HG03175 (cell line): Measurements from ENCODE around the gene RGS1.
"Not testable (repeated sequence)": the region's sequence is repeated elsewhere in the genome, so short reads cannot be mapped to it uniquely, and the experiment has no call there.

Source experiments
- ATAC-seq: cut with Tn5 transposase; IDR thresholded peaks from one replicate; pipeline ENCODE4 v1.9.1; 2021; ENCODE audit warnings: mild to moderate bottlenecking, moderate library complexity; ENCODE audit not compliant: unreplicated experiment

RGS1 gene, protein sequence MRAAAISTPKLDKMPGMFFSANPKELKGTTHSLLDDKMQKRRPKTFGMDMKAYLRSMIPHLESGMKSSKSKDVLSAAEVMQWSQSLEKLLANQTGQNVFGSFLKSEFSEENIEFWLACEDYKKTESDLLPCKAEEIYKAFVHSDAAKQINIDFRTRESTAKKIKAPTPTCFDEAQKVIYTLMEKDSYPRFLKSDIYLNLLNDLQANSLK

DNA sequence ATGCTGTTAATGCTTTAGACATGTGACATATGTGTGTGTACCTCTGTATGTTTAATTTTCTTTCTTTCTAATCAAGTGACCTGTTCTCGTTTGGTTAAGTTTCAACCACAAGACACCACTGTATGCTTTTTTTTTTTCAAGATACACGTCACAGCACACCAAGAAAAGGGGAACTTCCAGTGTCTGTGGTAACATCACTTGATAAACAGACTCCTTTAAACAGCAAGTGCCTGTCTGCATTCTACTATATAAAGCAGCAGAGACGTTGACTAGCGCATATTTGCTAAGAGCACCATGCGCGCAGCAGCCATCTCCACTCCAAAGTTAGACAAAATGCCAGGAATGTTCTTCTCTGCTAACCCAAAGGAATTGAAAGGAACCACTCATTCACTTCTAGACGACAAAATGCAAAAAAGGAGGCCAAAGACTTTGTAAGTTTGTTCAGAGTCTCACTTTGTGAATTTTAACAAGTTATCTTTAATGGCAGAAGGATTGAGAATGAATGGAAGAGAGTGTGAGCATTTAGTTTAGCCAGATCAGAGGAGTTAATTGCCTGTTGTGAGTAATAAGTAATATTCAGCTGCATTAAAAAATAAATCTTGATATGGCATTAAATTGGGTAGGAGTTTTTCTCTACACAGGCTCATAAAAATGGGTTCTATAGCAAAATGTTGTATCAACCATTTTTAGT, at the start of gene RGS1:
Gene RGS1 (plus strand): TSS at position 275 of the 691 bp plus-strand sequence. CDS start 20 bp downstream, at position 295.
- ATAC-seq = peak; percentile 85

DNA sequence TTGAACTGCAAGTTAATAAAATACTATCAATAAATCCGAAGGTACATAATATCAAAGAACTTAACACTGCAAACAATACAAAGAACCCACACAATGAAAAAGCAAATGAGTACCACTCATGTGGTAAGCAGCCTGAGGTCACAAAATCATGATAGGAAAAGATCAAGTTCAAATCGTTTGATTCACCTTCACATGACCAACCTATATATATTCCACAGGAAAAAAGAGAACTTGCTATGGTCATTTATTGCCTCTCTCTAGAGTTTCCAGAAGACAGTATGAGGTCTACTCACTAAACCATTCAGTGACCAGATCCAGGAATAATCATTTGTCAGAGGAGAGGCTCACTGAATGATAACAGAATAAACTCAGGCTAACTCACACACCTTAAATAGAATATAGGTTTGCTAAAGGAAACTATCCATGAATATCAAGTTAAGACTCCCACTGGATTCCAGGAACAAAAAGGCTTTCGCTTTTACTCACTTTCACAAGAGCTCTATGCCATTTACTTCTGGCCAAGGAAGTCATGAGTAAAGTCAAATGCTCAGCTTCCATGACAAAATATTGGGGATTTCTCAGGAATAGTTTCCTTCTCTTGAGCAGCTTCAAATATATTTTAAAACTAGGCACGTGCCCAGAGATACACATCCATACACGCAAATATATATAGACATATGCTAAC, 48.3 kb upstream of the RGS1 start:
- ATAC-seq = no peak

DNA sequence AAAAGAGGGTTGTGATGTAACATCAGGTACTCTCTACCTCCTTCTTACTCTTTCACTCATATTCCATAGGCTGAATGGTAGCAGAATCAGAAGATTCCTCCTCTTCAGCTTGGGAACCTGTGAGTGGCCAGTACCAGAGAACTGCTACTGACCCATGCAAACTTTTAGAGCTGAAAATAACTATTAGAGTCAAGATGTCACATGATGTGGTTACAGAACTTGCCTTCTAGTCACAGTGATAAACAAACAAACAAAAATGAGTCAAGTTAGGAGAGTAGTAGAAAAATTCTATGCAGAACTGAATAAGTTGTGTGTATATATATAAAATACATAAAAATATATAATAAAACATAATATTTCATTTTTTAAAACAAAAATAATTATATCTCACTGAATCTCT, 47.6 kb upstream of the RGS1 start:
- no peak for ATAC-seq

DNA sequence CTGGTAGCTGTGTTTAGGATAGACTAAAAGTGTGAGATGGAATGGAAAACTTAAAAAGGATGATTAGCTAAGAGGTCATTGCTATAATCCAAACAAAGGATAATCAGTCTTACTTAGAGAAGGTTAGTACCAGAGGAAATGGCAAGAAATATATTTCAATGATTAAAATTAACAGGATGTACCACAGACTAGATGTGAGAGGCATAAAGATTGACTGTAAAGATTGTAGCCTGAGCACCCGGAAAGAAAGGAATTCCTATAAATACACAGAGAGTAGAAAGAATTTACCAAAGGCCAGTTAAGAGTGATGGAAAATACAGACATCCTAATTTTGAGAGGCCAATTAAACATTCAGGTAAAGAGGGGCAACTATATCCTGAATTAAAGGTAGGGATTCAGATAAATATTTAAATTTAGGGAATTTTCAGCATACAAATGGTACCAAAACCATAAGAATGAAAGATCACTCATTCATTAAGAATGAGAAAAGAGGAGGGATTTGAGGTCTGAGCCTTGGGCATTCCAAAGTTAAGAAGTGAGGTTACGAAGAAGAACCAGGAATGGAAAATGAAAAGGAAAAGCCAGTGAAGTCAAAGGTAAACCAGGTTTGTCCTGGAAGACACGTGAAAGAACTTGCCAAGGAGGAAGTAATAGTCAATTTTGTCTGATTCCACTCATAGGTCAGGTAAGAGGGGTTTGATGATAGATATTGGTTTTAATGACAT, 46.4 kb upstream of the RGS1 start:
- no peak for ATAC-seq

DNA sequence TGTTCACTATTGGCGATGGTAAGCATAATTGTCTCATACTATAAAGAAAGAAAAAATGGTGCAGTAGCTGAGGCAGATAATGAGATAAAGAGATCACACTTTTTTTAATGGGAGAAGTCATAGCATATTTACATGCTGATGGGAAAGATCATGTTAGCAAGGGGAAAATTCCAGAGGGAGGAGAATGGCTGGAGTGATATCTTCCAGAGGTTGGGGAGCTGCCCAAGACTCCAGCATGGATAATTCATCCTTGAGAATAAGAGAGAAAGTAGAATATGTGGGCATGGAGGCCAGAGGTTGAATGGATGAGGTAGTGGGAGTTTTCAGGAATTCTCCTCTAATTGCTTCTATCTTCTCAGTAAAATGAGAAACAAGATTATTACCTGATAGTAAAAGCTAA, 45.8 kb upstream of the RGS1 start:
- ATAC-seq = no peak

DNA sequence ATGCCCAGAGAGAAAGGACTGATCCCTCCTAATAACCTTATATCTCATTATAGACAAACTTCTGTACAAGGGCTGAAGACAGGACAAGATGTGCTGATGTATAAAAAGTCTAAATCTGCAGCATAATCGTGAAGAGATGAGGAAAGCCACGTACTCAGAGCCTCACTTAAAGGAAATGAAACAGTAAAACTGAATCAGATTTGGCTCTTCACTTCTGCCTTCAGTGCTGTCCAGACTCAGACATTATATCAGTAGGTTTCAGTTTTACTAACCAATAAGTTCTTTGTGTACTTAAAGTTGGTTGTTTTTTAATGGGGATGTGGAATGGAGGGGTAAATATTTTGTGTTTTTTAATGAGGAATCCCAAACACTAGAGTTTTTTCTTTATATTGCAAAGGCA, 45.3 kb upstream of the RGS1 start:
- ATAC-seq = peak; percentile 97

DNA sequence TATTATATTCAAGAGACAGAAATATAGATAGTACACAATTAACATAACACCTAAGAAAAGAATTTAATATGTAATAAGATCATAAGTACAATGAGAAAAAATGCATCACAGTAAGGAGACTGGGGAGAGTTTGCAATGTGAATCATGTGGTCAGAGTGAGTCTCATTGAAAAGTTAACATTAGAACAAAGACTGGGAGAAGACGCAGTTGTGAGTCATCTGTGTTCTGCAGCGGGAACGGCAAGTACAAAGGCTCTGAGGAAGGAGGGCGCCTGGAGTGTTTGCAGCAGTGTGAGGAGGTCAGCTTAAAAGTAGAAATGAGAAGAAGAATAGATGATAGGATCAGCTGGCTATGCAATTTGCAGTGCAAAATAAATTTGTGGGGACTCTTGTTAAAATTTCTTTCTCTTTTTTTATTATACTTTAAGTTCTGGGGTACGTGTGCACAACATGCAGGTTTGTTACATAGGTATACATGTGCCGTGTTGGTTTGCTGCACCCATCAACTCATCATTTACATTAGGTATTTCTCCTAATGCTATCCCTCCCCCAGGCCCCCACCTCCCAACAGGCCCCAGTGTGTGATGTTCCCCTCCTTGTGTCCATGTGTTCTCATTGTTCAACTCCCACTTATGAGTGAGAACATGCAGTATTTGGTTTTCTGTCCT, 44.4 kb upstream of the RGS1 start:
- not testable (repeated sequence) for ATAC-seq

DNA sequence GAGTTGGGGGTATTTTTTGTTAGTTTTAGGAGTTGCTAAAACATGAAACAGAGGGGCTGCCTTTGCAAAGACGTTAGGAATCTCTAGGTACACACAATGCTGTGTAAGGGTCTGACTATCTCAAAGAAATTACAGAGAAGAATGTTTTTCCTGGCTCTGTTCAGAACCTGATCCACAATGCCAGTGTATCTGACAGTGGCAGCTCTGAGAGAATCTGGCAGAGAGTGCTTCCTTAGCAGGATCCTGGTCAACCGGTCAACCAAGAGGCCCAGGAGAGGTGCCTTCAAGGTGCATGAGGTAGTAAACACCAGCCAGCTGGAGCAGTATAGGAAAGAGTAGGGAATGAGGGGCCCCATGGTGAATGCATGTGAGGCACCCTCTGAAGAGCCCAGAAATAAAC, 40.9 kb upstream of the RGS1 start:
- no peak for ATAC-seq

DNA sequence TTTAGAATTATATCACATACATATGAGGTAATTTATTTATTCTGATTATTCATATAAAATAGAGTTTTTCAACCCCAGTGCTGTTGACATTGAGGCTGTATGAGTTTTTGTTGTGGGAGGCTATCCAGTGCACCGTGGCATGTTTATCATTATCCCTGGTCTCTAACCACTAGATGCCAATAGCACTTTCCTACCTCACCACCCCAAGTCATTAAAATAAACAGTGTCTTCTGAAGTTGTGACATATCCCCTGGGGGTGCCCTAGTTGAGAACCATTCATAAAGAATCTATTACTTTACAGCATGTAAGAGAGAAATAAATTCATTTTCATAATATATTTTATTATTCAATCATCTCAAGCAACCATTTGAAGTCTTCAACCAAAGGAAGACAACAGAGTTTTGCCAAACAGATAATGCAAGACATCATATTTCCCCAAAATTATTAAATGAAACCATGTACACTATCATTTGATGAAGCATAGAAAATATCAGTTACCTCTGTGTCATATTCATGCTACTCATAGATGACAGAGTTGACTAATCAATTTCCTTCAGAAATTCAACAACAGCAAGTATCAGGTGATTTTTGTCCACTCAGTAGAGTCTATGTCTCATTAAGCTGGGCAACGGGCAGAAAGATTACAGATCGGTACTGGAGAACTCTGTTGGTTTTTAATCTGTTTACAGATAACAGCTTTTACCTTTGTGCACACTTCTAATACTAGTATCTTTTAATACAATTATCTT, 39.5 kb upstream of the RGS1 start:
- ATAC-seq = no peak

DNA sequence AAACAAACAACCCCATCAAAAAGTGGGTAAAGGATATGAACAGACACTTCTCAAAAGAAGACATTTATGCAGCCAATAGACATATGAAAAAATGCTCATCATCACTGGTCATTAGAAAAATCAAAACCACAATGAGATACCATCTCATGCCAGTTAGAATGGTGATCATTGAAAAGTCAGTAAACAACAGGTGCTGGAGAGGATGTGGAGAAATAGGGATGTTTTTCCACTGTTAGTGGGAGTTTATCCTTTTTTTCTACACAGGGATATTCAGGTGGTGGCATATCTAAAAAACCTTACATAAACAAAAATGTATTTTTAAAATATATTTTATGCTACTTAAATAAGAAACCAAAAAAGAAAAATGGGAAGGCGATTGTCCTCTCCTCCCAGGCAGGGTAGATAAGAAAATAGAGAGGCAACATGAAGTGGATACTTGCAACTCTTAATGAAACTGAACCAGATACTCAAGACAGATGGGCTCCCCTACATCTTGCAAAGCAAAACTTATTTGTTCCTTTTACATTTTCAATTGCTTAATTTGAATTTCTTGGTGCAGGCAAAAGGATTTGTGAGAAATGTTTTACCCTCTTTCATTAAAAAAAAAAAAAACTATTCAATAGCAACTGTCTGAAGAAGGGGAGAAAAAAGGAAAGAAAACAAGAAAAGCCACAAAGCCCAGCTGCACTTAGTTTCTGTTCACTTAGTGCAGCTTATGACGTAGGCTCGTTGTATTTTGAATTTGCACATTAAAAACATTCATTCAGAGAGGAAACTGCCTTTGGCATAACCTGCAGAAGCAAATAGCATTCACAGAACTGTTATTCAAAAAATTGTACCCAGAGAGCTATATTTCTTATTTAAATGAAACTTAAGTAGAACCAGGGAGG, 36.9 kb upstream of the RGS1 start:
- peak; percentile 84 for ATAC-seq

DNA sequence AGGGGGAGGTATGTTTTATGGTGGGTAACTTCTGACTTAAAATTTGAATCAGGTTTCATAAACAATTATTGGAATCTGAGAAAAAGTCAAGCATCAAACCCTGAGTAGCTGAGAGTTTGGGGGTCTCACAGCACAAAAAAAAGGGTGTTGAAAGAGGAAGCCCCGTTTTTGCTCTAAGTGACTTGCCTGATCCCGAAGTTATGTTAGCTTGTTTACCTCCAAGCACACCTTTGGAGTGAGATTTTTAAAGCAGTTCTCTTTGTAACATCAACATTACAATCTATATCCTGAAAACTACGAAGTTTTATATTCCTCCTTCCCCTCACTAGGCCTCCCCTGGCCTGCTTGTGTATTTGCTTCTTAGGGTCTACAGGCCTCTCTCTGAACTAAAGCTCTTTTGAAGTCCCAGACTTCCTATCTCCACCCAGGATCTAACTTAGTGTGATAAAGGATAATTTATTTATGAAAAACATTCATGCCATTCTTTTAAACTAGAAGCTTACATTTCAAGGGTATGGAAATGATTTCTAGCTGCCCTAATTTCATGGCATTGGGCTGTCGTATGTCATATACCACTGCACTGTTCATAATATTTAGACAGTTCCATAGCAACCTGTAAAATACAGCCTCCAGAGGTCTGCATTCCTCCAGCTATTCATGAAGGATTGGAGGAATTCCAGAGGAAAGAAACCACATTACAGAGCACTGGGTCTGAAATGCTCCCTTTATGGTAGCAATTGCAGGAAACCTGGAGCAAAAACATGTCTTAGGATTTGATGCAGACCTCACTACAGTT, 36.1 kb upstream of the RGS1 start:
- ATAC-seq = peak; percentile 1

DNA sequence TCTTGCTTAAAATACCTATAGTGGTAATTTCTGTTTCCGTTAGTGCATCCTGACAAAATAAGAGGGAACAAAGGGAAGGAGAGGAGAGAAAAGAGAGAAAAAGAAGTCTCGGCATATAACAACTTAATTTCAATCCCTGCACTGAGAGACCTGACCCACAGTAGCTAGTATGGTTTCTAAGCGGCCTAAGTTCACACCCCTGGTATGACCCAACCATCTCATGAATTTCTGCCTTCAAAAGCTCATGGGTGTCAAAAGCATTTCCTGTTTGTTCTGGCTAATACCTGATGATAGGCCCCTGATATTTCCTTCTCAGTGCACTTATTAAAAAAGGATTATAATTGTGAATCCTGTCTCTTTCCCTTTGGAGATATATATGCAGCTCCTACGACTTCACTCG, 32.1 kb upstream of the RGS1 start:
- ATAC-seq = no peak

DNA sequence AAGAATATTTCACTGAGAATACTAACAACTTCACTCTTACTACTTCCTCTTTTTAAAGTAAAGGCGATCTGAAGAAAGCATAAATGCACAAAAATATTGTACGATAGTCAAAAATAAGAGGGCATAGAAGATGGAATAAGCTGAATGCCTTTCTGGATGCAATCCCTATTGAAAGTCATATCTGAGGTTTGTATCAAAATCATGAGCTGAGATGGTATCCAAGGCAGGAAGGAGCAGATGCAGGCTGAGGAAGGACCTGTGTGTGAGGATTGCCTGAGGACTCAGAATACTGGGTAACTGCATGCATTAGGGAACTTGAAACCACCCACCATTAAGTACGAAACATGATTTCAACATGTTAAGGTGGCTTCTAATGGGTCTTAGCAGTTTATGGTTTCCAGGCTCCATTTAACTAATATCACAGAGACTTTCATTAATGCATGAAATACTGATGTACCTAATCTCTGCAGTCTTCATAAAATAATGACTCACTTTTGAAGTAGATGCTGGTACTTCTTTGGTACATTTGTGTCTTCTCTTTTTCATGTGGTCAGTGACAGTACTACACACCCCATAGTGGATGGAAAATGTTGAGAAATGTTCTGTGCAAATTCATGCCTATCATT, 29.6 kb upstream of the RGS1 start:
- peak; percentile 62 for ATAC-seq

DNA sequence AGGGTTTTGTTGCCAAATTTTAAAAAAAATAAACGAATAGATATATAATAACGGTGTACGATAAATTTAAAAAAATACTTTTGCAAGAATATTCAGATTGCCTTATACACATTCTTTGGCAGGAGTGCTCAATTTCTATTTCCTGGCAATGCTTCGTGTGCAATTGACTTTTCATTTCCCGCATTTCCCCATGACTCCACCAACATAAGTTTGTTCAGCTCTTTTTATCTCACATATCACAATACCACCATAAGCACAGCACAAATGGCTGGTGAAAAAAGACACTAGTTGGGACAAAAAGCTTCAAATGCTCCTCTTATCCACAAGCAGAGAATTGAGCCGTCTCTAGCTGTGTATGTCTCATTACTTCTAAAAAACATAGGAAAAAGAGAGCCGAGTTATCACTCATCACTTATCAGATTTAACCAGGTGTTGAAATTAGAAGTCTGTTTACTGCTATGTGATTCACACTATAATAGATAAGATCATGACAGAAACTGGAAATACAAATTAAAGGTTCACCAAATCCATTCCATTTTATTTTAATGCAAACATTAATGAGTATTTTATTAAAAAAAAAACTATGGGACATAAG, 28.9 kb upstream of the RGS1 start:
- ATAC-seq = no peak

DNA sequence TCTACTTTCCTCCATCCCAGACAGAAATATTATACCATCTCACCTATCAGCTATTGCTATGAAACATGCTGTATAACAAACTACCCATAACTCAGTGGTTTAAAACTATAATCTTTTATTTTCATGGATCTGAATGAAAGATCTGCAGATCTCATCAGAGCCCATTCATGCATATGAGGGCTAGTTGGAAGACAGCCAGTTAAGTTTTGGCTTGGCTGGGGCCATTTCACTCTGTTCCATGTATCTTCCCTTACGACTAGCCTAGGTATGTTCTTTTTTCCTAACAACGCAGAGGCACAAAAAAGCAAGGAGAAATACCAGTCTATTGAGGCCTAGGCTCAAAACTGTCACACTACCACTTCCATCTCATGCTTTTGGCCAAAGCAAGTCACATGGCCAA, 28.1 kb upstream of the RGS1 start:
- no peak for ATAC-seq

DNA sequence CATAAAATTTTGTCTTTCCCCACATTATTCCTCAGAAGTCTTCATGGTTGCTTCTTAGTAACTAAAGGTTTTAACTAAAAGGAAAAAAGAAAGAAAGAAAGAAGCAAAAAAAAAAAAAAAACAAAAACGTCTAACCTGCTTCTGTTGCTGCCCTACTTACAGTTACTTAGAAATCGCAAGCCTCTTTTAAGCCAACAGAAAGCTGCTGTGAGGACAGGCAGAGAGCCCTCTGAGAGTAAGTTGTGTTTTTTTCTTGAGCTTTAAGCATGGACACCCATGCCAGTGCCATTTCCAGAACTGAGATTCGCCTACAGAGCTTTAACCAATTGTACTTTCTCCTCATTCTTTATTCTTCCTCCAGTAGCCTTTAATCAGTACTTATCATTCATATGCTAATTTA, 25.6 kb upstream of the RGS1 start:
- ATAC-seq = no peak

DNA sequence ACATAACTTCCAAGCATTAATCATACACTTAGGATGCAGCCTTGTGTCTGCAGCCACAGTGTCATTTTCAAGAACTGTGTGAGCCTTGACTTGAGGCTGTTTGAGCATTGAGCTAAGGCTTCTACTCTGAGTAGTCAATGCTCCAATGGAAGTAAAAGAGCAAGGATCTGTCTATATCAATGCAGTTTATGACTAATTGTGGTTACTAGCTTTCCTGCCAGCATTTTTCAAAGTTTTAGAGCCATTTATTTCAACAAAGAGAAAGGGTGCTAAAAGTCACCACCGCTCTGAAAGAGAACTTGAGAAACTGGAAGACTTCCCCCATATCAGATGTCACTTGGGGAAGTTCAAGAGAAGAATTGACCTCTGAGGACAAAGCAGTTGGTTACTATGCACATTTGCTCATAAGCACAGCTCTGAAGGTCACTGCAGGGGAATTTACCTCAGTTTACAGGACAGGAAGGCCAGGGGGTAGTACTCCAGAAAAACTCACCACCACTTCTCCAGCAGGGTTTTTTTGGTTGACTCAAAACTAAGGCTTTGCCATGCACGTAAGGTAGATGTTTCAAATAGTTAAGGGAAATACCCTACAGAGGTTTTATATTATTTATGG, 24.5 kb upstream of the RGS1 start:
- peak; percentile 50 for ATAC-seq
